Brain microvascular endothelial cell (primary cell): ENCODE results near the gene CHRNA4.

ENCODE experiments used
- DNase-seq: peaks from one replicate; pipeline ENCODE4 v3.0.0-alpha.2; 2020
- H3K27ac ChIP-seq: fragments of 250-450 bp; sonication (Bioruptor Pico); 2 replicates; pipeline ENCODE4 v1.5.1; 2020; ENCODE audit warnings: mild to moderate bottlenecking, moderate library complexity
- H3K27me3 ChIP-seq: fragments of 250-450 bp; sonication (Bioruptor Pico); replicated peaks from 2 replicates; pipeline ENCODE4 v1.5.1; 2020; ENCODE audit warnings: mild to moderate bottlenecking
- H3K36me3 ChIP-seq: fragments of 250-450 bp; sonication (Bioruptor Pico); replicated peaks from 2 replicates; pipeline ENCODE4 v1.5.1; 2020; ENCODE audit warnings: mild to moderate bottlenecking
- H3K4me3 ChIP-seq: 2 replicates; pipeline ENCODE4 v1.5.1; 2011; ENCODE audit warnings: low read depth, mild to moderate bottlenecking, control low read depth, low read length, moderate library complexity
- in situ Hi-C: cut with HindIII; loops from 2 replicates; pipeline ENCODE4 v1.10.0; 2017; ENCODE audit warnings: low sequenced_read_pairs, low pct_ligation_motif_present
- TF ChIP-seq, protein P1 (sequence below): IDR thresholded peaks from 2 replicates; pipeline ENCODE4 v1.5.1; 2011; ENCODE audit warnings: low read depth, mild to moderate bottlenecking, moderate library complexity, low read length, control low read depth, inconsistent platforms; ENCODE audit errors: missing control alignments

CHRNA4 gene

GRCh38 chr20:63318391-63319163 lies 42.6 kb downstream of the CHRNA4 start:
- H3K4me3 ChIP-seq, result no peak overlapping the region
- no peak for DNase-seq
- H3K27me3 ChIP-seq, result no peaks in the 10 kb centered on the region
- in situ Hi-C loops, result no loop called here
- TF ChIP-seq, protein P1, sequence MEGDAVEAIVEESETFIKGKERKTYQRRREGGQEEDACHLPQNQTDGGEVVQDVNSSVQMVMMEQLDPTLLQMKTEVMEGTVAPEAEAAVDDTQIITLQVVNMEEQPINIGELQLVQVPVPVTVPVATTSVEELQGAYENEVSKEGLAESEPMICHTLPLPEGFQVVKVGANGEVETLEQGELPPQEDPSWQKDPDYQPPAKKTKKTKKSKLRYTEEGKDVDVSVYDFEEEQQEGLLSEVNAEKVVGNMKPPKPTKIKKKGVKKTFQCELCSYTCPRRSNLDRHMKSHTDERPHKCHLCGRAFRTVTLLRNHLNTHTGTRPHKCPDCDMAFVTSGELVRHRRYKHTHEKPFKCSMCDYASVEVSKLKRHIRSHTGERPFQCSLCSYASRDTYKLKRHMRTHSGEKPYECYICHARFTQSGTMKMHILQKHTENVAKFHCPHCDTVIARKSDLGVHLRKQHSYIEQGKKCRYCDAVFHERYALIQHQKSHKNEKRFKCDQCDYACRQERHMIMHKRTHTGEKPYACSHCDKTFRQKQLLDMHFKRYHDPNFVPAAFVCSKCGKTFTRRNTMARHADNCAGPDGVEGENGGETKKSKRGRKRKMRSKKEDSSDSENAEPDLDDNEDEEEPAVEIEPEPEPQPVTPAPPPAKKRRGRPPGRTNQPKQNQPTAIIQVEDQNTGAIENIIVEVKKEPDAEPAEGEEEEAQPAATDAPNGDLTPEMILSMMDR, result no peak
- no peaks in the 10 kb centered on the region for H3K36me3 ChIP-seq
- no peak overlapping the region for H3K27ac ChIP-seq

DNA sequence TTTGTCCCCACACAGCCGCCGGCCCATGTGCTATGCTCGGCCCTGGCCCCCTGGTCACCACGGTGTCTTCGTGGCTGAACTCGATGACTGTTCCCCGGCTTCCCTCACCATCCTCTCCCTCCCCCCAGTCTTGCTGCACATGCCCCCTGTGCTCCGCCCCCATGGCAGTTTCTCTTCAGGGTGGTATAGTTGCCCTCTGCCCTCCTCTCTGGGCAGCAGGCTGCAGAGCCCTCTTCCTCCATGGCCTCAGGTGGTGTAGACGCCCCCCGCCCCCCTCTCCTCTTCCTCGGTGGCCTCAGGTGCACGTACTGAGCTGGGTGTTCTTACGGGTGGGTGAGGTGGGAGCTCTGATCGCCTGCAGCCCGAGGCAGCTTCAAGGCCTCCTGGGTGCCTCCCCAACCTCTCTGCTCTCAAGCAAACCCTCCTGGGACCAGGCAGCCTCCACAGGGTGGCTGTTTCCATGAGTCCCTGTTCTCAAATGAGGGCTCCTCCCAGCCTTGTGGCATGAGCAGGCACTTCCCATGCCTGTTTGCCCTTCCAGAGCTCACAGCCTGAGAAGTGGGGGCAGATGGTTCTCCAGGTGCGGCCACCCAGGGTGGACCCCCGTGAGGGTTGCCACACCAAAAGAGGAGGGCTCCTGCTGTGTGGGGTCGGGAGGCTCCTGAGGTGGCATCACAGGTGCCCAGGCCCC lies 43.4 kb downstream of the CHRNA4 start:
- Histone ChIP-seq H3K36me3 (no peaks in the 10 kb centered on the region), H3K27ac (no peak overlapping the region), H3K27me3 (no peaks in the 10 kb centered on the region), H3K4me3 (no peak overlapping the region)
- in situ Hi-C loops, result no loop called here
- DNase-seq, result no peak
- TF ChIP-seq, protein P1, result no peak

GRCh38 chr20:63317061-63317460 lies 44.1 kb downstream of the CHRNA4 start:
- Histone ChIP-seq H3K36me3 (no peaks in the 10 kb centered on the region), H3K27me3 (no peaks in the 10 kb centered on the region), H3K4me3 (no peak overlapping the region), H3K27ac (no peak overlapping the region)
- DNase-seq, result no peak
- TF ChIP-seq, protein P1, result no peak
- in situ Hi-C loops, result no loop called here

- H3K27me3 ChIP-seq, result no peaks in the 10 kb centered on the region
- in situ Hi-C loops, result no loop called here
- TF ChIP-seq, protein P1, result no peak
Observed at GRCh38 chr20:63316502-63316921, 44.6 kb downstream of the CHRNA4 start.

DNA sequence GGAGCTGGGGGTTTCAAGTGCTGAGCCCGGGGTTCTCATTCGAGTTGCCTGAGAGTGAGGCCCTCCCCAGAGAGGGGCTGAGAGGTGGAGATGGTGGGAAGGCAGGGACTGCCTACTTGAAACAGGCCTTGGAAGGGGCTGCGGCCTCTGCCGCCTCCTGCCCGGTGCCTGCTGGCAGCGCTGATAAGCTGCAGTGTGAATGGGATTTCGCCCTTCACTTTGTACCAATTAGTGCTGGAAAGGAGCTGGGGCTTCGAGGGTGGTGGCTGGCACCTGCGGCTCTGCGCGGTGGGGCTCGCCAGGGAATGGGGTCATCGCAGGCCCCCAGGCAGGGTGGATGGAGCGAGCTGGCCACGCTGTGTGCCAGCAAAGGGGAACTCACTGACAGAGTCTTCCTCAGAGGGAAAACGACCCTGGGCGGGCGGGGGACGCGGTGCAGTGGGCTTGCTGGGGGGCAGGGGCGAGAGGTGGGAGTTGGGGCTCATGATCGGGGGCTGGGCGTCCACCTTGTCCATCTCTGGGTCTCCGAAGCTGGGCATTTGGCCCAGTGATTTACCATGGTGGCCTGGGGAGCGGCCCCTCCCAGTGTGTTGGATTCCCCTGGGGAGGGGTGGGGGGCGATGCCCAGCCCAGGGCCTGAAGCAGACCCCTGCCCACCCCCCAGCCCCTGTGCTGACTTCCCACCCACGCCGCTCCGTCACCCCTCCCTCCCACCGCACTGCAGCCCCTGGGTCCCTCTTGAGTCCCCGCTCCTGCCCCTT lies 45.2 kb downstream of the CHRNA4 start:
- no peak overlapping the region for H3K27ac ChIP-seq
- H3K36me3 ChIP-seq, result no peaks in the 10 kb centered on the region
- in situ Hi-C loops, result no loop called here
- no peaks in the 10 kb centered on the region for H3K27me3 ChIP-seq
- H3K4me3 ChIP-seq, result no peak overlapping the region
- TF ChIP-seq, protein P1, result no peak
- DNase-seq, result no peak

More at GRCh38 chr20:63316502-63316921, 44.6 kb downstream of the CHRNA4 start:
- H3K4me3 ChIP-seq, result no peak overlapping the region
- H3K36me3 ChIP-seq, result no peaks in the 10 kb centered on the region
- H3K27ac ChIP-seq, result no peak overlapping the region
- DNase-seq, result no peak
